22Rv1 (cell line): ENCODE results near the gene NFXL1.

Experiments
- H3K27ac ChIP-seq: fragments of 450-650 bp; 2 replicates; pipeline ENCODE4 v1.5.1; 2017
- ZFX ChIP-seq: fragments of 450-650 bp; IDR thresholded peaks from 2 replicates; pipeline ENCODE4 v1.6.1; 2017; ENCODE audit warnings: antibody characterized with exemption, borderline replicate concordance
- TF ChIP-seq, protein P1 (sequence below): fragments of 450-650 bp; IDR thresholded peaks from 2 replicates; pipeline ENCODE4 v1.5.1; 2017; ENCODE audit warnings: mild to moderate bottlenecking

The NFXL1 gene

DNA sequence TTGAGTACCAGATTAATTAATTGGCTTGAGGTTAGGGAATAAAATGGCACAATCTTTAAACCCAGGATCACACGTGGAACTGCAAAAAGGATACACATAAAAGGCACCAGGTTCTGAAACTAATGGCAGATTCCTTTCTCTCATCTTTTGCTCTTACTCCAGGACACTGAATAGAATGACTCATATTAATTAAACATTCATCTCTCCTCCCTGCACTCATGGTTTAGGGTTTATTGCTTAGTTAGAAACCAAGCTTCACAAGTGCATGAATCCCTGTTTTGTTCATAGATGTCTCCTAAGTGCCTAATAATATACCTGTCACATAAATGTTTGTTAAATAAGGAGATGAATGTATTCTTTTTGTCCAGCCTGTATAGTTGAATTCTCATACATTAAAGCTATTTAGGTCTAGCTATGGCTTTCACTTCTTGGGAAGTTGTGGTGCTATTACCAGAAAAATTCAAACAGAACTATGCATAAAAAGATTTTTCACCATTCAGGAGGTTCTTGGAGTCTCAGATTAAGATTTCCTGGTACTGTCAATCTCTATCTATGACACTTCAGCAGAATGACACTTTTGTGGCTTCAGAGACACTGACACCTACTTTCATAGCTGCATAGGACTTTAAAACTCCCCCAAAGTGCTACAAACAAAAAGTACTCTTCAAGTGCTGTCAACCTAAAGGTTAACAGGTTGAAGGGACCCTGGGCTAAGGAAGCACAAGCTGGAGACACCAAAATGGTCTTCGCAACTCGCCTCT is 83.9 kb downstream of the NFXL1 start:
- no peak overlapping the region for H3K27ac ChIP-seq
- no peak for TF ChIP-seq ZFX
- TF ChIP-seq, protein P1, sequence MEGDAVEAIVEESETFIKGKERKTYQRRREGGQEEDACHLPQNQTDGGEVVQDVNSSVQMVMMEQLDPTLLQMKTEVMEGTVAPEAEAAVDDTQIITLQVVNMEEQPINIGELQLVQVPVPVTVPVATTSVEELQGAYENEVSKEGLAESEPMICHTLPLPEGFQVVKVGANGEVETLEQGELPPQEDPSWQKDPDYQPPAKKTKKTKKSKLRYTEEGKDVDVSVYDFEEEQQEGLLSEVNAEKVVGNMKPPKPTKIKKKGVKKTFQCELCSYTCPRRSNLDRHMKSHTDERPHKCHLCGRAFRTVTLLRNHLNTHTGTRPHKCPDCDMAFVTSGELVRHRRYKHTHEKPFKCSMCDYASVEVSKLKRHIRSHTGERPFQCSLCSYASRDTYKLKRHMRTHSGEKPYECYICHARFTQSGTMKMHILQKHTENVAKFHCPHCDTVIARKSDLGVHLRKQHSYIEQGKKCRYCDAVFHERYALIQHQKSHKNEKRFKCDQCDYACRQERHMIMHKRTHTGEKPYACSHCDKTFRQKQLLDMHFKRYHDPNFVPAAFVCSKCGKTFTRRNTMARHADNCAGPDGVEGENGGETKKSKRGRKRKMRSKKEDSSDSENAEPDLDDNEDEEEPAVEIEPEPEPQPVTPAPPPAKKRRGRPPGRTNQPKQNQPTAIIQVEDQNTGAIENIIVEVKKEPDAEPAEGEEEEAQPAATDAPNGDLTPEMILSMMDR: no peak

DNA sequence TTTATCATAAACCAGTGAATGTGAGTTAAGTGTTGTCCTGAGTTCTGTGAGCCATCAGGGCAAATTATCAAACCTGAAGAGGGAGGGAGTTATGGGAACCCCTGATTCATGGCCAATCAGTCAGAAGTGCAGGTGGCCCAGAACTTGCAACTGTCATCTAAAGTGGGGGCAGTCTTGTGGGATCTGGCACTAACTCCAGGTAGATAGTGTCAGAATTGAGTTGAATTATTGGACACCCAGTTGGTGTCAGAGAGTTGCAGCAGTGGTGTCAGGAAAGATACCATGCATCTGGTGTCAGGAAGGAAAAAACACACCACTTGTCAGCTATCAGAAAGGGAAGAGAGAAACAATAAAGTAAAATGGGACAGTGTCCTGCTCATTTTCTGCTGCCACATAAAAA is 84.9 kb downstream of the NFXL1 start:
- TF ChIP-seq, protein P1: no peak
- TF ChIP-seq ZFX: no peak
- no peak overlapping the region for H3K27ac ChIP-seq

DNA sequence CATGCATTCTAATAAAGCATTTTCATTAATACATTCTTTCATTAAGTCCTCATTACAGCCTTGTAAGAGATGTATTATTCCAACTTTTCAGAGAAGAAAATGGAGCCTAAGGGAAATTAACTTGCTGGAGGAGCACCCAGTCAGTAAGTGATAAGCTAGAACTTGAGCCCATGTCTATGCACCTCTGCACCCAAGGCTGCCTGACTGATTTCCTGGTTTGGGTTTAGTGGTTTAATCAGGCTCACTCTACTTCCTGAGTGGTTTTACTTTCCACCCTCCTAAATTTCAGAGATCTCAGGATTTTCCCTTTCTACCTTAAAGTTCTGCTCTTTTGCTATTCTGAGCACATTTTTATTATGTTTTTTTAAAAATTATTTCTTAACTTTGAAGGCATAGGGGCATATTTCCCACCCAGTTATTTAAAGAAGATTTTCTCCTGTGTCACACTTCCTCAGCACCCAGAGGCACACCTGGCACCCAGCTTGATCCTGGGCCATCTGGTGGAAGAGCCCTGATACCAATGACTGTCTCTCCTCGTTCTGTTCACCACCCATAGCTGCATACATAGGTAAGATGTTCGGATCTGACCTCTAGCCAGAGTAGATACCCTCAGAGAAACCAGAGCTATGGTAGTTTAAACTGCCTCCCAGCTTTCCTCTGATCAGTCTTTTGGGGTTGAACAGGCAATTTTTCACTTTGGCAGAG is 86.9 kb downstream of the NFXL1 start:
- H3K27ac ChIP-seq: no peak overlapping the region
- TF ChIP-seq, protein P1: no peak
- TF ChIP-seq ZFX: no peak

DNA sequence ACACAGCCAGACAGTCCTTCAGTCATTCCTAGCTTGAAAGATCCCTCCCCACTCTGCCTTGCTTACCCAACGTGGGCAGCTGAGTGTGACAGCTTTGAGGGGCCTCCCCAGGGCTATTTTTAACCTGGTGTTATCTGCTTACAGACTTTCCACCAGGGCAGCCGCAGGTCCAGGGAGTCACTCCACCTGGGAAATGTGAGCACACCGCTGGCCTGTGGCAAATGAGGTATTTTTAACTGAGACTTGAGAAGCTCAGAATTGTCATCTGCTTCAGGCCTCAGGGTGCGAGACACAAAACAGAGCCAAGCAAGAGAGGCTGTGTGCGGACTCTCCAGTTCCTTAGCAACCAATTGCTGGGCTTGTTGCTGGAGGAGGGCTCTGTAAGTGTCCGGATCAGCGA is 89.5 kb downstream of the NFXL1 start:
- TF ChIP-seq, protein P1: no peak
- TF ChIP-seq ZFX: no peak
- H3K27ac ChIP-seq: no peak overlapping the region

DNA sequence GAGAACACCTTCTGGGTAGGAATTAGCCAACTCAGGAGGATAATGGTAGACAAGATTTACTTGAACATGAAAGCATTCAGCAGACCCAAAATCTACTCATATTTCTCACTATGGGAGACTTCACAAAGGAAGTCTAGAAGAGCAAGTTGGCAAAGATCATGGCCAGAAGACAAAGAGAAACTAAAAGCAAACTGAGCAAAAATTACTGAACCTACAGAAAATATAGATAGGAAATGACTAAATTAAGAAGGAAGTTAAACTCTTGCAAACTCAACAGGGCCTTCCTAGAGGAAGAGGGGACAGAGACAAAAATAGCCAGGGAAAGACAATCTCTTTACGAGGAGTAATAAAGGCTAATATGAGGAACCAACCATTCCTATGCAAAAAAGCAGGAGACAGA is 95.2 kb downstream of the NFXL1 start:
- TF ChIP-seq, protein P1: no peak
- no peak for TF ChIP-seq ZFX
- H3K27ac ChIP-seq: no peak overlapping the region

DNA sequence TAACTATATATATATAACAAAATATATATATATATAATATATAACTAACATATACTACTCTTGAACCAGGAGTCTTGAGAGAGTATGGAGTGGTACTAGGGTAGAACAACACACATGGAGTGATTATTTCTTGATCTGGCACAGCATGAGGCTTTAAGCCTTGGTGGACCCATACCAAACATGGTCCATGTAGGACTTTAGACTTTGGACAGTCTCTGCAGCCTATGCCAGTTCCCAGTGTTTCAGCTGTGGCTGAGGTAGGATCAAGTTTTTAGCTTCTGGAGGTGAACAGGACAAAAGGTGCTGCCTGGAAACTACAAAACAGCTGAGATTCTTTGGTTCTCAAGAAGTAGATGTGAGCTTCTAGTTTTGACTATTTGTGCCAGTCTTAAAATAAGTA is 97.1 kb downstream of the NFXL1 start:
- no peak overlapping the region for H3K27ac ChIP-seq
- TF ChIP-seq ZFX: no peak
- TF ChIP-seq, protein P1: no peak

DNA sequence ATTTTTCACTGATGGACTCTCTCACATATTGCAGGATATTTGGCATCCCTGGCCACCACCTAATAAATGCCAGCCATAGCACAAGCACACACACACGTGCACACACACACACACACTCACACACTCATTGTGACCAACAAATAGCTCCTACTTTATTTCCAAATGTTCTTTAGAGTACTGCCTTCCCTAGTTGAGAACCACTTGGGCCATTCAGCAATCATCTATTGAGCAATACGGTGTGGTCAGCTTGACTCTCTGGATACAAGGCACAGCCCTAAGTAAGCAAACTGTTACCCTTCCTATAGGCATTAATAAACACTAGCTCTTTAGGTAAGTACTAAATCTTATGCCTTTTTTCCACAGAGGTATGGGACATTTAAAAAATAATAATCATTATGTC is 97.6 kb downstream of the NFXL1 start:
- H3K27ac ChIP-seq: no peak overlapping the region
- TF ChIP-seq, protein P1: no peak
- TF ChIP-seq ZFX: no peak
